Measurements from ENCODE around the gene ATP6V0A1. TPM values are rescaled to one million over a fixed set of nuclear protein-coding genes. Genes with fewer than 3 reads are reported as not detected.

The ATP6V0A1 gene
- total RNA-seq, 1 experiment from 2014 or later, result 53.4 TPM

DNA sequence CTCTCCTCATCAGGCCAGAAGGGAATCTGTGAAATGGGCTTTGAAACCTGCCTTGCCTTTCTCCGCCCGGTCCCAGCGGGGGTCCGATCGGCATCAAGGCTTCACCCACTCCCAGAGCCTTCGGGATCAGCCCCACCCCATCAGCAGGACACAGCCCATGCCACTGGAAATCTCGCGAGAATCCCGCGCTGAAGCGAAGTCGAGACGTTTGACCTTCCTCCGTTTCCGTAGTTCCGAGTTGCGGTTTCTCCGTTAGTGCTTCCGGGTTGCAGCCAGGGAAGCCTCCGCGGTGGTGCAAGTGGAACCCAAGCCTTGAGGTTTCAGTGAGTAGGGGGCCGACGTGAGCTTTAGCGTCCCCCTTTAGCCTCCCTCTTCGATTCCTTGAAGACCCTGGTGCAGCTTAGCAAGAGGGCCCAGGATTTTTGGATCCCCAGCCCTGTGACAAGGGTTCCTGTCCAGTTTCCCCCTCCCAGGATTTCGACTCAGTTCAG is 103.3 kb downstream of the ATP6V0A1 start, which contains the start of gene COASY:
COASY (plus strand) TSS at position 252 of the 491 bp plus-strand sequence. CDS start 475 bp downstream, outside the sequence.
- Histone ChIP-seq H3K27ac (ENCODE audit: low read length) (peak within 1 kb of the TSS; percentile 89), H3K27me3 (ENCODE audit: control insufficient read depth, insufficient read depth, low read length) (no peaks in the 10 kb centered on the region), H3K4me1 (ENCODE audit: control insufficient read depth, insufficient read depth, low read length) (peaks cover 25% of the 10 kb centered on the region), H3K4me3 (ENCODE audit: low read depth in 2 of 2, low read length in 2 of 2) (peak within 1 kb of the TSS; percentile 87 to 88), H3K36me3 (ENCODE audit: control insufficient read depth, insufficient read depth, low read length) (peaks cover 7% of the 10 kb centered on the region), H3K9me3 (ENCODE audit: control insufficient read depth, insufficient read depth, low read depth, low read length) (no peaks in the 10 kb centered on the region)
- ATAC-seq, result peak; percentile 81
- peak; percentile 86 for DNase-seq (ENCODE audit: low read depth, low spot score)
- BruUV-seq (replicated peaks), result no TSS peak
- intact Hi-C loops (cut with micrococcal nuclease; ENCODE audit: unreplicated experiment), result no loop called here
- POLR2A ChIA-PET, result no interaction called here
- TF ChIP-seq, protein P1, sequence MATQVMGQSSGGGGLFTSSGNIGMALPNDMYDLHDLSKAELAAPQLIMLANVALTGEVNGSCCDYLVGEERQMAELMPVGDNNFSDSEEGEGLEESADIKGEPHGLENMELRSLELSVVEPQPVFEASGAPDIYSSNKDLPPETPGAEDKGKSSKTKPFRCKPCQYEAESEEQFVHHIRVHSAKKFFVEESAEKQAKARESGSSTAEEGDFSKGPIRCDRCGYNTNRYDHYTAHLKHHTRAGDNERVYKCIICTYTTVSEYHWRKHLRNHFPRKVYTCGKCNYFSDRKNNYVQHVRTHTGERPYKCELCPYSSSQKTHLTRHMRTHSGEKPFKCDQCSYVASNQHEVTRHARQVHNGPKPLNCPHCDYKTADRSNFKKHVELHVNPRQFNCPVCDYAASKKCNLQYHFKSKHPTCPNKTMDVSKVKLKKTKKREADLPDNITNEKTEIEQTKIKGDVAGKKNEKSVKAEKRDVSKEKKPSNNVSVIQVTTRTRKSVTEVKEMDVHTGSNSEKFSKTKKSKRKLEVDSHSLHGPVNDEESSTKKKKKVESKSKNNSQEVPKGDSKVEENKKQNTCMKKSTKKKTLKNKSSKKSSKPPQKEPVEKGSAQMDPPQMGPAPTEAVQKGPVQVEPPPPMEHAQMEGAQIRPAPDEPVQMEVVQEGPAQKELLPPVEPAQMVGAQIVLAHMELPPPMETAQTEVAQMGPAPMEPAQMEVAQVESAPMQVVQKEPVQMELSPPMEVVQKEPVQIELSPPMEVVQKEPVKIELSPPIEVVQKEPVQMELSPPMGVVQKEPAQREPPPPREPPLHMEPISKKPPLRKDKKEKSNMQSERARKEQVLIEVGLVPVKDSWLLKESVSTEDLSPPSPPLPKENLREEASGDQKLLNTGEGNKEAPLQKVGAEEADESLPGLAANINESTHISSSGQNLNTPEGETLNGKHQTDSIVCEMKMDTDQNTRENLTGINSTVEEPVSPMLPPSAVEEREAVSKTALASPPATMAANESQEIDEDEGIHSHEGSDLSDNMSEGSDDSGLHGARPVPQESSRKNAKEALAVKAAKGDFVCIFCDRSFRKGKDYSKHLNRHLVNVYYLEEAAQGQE (IDR thresholded peaks at IDR 0.05; ENCODE audit: insufficient read depth in 1 of 2, low read depth in 2 of 2, low read length in 1 of 2), result no peak
- TF ChIP-seq SIN3A (IDR thresholded peaks at IDR 0.05; ENCODE audit: borderline replicate concordance, insufficient read depth, low read depth, low read length) (peak; percentile 83; the same call in 1 of the 2 replicates), POLR2AphosphoS5 (IDR thresholded peaks at IDR 0.05; ENCODE audit: low read depth, low read length) (peak; percentile 86), TCF7L2 (IDR thresholded peaks at IDR 0.05; ENCODE audit: low read depth, low read length) (no peak)
- TF ChIP-seq, protein P2, sequence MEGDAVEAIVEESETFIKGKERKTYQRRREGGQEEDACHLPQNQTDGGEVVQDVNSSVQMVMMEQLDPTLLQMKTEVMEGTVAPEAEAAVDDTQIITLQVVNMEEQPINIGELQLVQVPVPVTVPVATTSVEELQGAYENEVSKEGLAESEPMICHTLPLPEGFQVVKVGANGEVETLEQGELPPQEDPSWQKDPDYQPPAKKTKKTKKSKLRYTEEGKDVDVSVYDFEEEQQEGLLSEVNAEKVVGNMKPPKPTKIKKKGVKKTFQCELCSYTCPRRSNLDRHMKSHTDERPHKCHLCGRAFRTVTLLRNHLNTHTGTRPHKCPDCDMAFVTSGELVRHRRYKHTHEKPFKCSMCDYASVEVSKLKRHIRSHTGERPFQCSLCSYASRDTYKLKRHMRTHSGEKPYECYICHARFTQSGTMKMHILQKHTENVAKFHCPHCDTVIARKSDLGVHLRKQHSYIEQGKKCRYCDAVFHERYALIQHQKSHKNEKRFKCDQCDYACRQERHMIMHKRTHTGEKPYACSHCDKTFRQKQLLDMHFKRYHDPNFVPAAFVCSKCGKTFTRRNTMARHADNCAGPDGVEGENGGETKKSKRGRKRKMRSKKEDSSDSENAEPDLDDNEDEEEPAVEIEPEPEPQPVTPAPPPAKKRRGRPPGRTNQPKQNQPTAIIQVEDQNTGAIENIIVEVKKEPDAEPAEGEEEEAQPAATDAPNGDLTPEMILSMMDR (IDR thresholded peaks at IDR 0.05), result no peak
- in situ Hi-C loops (cut with HindIII; ENCODE audit: low pct_unique_long_range_greater_than_20kb, low sequenced_read_pairs), result no loop called here
- CTCF ChIA-PET, result no interaction called here

DNA sequence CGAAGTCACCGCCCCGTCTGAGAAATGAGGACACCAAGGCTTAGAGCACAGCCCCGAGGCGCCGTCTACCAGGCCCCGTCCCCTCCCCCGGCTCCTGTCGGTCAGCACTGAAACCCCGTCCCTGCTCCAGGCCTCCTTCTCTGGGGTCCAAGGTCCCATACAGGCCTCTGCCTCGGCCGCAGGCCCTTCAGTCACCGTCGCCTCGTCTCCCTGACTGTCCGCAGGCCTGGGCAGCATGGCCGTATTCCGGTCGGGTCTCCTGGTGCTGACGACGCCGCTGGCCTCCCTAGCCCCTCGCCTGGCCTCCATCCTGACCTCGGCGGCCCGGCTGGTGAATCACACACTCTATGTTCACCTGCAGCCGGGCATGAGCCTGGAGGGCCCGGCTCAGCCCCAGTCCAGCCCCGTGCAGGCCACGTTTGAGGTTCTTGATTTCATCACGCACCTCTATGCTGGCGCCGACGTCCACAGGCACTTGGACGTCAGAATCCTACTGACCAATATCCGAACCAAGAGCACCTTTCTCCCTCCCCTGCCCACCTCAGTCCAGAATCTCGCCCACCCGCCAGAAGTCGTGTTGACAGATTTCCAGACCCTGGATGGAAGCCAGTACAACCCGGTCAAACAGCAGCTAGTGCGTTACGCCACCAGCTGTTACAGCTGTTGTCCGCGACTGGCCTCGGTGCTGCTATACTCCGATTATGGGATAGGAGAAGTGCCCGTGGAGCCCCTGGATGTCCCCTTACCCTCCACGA is 103.9 kb downstream of the ATP6V0A1 start:
- ATAC-seq (peak; percentile 35), DNase-seq (ENCODE audit: low read depth, low spot score) (no peak)
- ChIA-PET CTCF (no interaction called here), POLR2A (no interaction called here)
- intact Hi-C loops (cut with micrococcal nuclease; ENCODE audit: unreplicated experiment) (no loop called here), in situ Hi-C loops (cut with HindIII; ENCODE audit: low pct_unique_long_range_greater_than_20kb, low sequenced_read_pairs) (no loop called here)
- Histone ChIP-seq H3K4me1 (ENCODE audit: control insufficient read depth, insufficient read depth, low read length) (peaks cover 25% of the 10 kb centered on the region), H3K27me3 (ENCODE audit: control insufficient read depth, insufficient read depth, low read length) (no peaks in the 10 kb centered on the region), H3K27ac (ENCODE audit: low read length) (peak overlapping the region; percentile 89), H3K36me3 (ENCODE audit: control insufficient read depth, insufficient read depth, low read length) (peaks cover 7% of the 10 kb centered on the region), H3K4me3 (ENCODE audit: low read depth in 2 of 2, low read length in 2 of 2) (peak overlapping the region; percentile 87 to 88), H3K9me3 (ENCODE audit: control insufficient read depth, insufficient read depth, low read depth, low read length) (no peaks in the 10 kb centered on the region)
- TSS peak; percentile 87 for BruUV-seq (replicated peaks)
- TF ChIP-seq SIN3A (IDR thresholded peaks at IDR 0.05; ENCODE audit: borderline replicate concordance, insufficient read depth, low read depth, low read length), result no peak
- TF ChIP-seq, protein P2 (IDR thresholded peaks at IDR 0.05), result no peak
- TF ChIP-seq, protein P1 (IDR thresholded peaks at IDR 0.05; ENCODE audit: insufficient read depth in 1 of 2, low read depth in 2 of 2, low read length in 1 of 2), result no peak
- TF ChIP-seq POLR2AphosphoS5 (IDR thresholded peaks at IDR 0.05; ENCODE audit: low read depth, low read length), result no peak
- TF ChIP-seq TCF7L2 (IDR thresholded peaks at IDR 0.05; ENCODE audit: low read depth, low read length), result no peak

Data from Panc1 (cell line).